Astrocyte (in vitro differentiated cells and primary cell): Measurements from ENCODE around the gene ZNRF1.

Experiments
- EZH2 ChIP-seq: IDR thresholded peaks from 2 replicates; pipeline ENCODE4 v1.6.1; 2012; ENCODE audit warnings: mild to moderate bottlenecking, low read length, inconsistent platforms; ENCODE audit not compliant: insufficient read depth
- TF ChIP-seq, protein P1 (sequence below): IDR thresholded peaks from 2 replicates; pipeline ENCODE4 v1.5.1; 2011; ENCODE audit warnings: low read depth, mild to moderate bottlenecking, inconsistent platforms, low read length, moderate library complexity; ENCODE audit not compliant: insufficient read depth

GRCh38 chr16:75048530-75048929 lies 49.7 kb downstream of the ZNRF1 start:
- TF ChIP-seq, protein P1, sequence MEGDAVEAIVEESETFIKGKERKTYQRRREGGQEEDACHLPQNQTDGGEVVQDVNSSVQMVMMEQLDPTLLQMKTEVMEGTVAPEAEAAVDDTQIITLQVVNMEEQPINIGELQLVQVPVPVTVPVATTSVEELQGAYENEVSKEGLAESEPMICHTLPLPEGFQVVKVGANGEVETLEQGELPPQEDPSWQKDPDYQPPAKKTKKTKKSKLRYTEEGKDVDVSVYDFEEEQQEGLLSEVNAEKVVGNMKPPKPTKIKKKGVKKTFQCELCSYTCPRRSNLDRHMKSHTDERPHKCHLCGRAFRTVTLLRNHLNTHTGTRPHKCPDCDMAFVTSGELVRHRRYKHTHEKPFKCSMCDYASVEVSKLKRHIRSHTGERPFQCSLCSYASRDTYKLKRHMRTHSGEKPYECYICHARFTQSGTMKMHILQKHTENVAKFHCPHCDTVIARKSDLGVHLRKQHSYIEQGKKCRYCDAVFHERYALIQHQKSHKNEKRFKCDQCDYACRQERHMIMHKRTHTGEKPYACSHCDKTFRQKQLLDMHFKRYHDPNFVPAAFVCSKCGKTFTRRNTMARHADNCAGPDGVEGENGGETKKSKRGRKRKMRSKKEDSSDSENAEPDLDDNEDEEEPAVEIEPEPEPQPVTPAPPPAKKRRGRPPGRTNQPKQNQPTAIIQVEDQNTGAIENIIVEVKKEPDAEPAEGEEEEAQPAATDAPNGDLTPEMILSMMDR: no peak
- no peak for TF ChIP-seq EZH2
